Keratinocyte (primary cell): ENCODE measurements around the gene RPL23. TPM values are rescaled to one million over a fixed set of nuclear protein-coding genes. Genes with fewer than 3 reads are reported as not detected.
A peak's percentile ranks its signal among the peaks of the same experiment; 100 is the strongest.

Experiments
- DNase-seq: peaks from one replicate; pipeline ENCODE4 v3.0.0-alpha.2; 2011; ENCODE audit warnings: low read depth, missing footprints, low spot score
- FAIRE-seq: peaks from 2 replicates; lab custom pipeline; 2011; peaks lifted over from hg19 to GRCh38; lab: Jason Lieb, UNC
- H2AFZ ChIP-seq: 2 replicates; pipeline ENCODE4 v1.6.0; 2012; ENCODE audit warnings: low read length, control low read depth, inconsistent platforms; ENCODE audit not compliant: control insufficient read depth
- H3K27ac ChIP-seq: 2 replicates; pipeline ENCODE4 v1.5.1; 2011; ENCODE audit warnings: low read length; ENCODE audit not compliant: control insufficient read depth, insufficient read depth
- H3K27me3 ChIP-seq: 3 replicates; pipeline ENCODE4 v1.6.0; 2011; ENCODE audit warnings: low read length; ENCODE audit not compliant: control insufficient read depth, insufficient read depth; ENCODE audit errors: extremely low read depth
- H3K36me3 ChIP-seq, 2 experiments: 2 replicates in 1 of 2; 3 replicates in 1 of 2; pipeline ENCODE4 v1.5.1; 2011; ENCODE audit warnings: low read length in 2 of 2, mild to moderate bottlenecking in 1 of 2; ENCODE audit not compliant: control insufficient read depth in 2 of 2, insufficient read depth in 2 of 2; ENCODE audit errors: extremely low read depth in 1 of 2
- H3K4me1 ChIP-seq: 3 replicates; pipeline ENCODE4 v1.5.1; 2011; ENCODE audit warnings: low read length; ENCODE audit not compliant: control insufficient read depth, insufficient read depth; ENCODE audit errors: extremely low read depth
- H3K4me2 ChIP-seq: 3 replicates; pipeline ENCODE4 v1.6.0; 2011; ENCODE audit warnings: low read depth, low read length; ENCODE audit not compliant: control insufficient read depth, insufficient read depth; ENCODE audit errors: extremely low read depth
- H3K4me3 ChIP-seq, 3 experiments: fragments of 200-600 bp in 1 of 3; sonication (generic) in 1 of 3; 2 replicates in 2 of 3; 3 replicates in 1 of 3; pipeline ENCODE4 v1.5.1; 2011 to 2016; ENCODE audit warnings: low read length in 3 of 3, mild to moderate bottlenecking in 3 of 3, control low read depth in 2 of 3, inconsistent platforms in 1 of 3, low read depth in 1 of 3, mixed read lengths in 1 of 3, mixed run types in 1 of 3, moderate library complexity in 1 of 3; ENCODE audit not compliant: control insufficient read depth in 2 of 3, insufficient read depth in 2 of 3; ENCODE audit errors: extremely low read depth in 1 of 3
- H3K79me2 ChIP-seq: 2 replicates; pipeline ENCODE4 v1.6.0; 2012; ENCODE audit warnings: low read length; ENCODE audit not compliant: control insufficient read depth, insufficient read depth
- H3K9ac ChIP-seq: 3 replicates; pipeline ENCODE4 v1.6.0; 2011; ENCODE audit warnings: low read length; ENCODE audit not compliant: control insufficient read depth, insufficient read depth; ENCODE audit errors: extremely low read depth
- H3K9me1 ChIP-seq: 3 replicates; pipeline ENCODE4 v1.6.0; 2011; ENCODE audit warnings: low read length; ENCODE audit not compliant: control insufficient read depth, insufficient read depth; ENCODE audit errors: extremely low read depth
- H3K9me3 ChIP-seq: 2 replicates; pipeline ENCODE4 v1.5.1; 2012; ENCODE audit warnings: low read depth, low read length; ENCODE audit not compliant: control insufficient read depth
- H4K20me1 ChIP-seq: 3 replicates; pipeline ENCODE4 v1.6.0; 2011; ENCODE audit warnings: low read length; ENCODE audit not compliant: control insufficient read depth, insufficient read depth; ENCODE audit errors: extremely low read depth
- CTCF ChIP-seq, 3 experiments: IDR thresholded peaks in 1 of 3; conservative IDR thresholded peaks in 1 of 3; optimal IDR thresholded peaks in 1 of 3; 2 replicates in 2 of 3; 3 replicates in 1 of 3; pipeline versions ENCODE3 to v1.5.1; 2011; ENCODE audit warnings: low read length in 3 of 3, mild to moderate bottlenecking in 3 of 3, moderate library complexity in 2 of 3, control low read depth in 1 of 3, inconsistent platforms in 1 of 3; ENCODE audit not compliant: insufficient read depth in 2 of 3; ENCODE audit errors: extremely low read depth in 1 of 3
- EZH2 ChIP-seq: IDR thresholded peaks from one replicate; pipeline ENCODE4 v1.6.1; 2012; ENCODE audit warnings: inconsistent platforms, mild to moderate bottlenecking, low read length, moderate library complexity
- dilution Hi-C: fragments of 300-500 bp; cut with MboI; formaldehyde crosslinking; loops from one replicate; pipeline ENCODE4 v1.7.0; 2020; ENCODE audit warnings: low sequenced_read_pairs; ENCODE audit not compliant: extremely low pct_ligation_motif_present
- polyA plus RNA-seq, 5 experiments: library from polyadenylated mRNA; depleted of rRNA in 3 of 5; stranded (reverse) in 3 of 5; stranded (forward) in 1 of 5; unstranded in 1 of 5; fragments of >200 nt; gene quantifications; 1 replicate in 1 of 5; 2 replicates in 3 of 5; 3 replicates in 1 of 5; pipeline versions ENCODE4 v1.2.1 to v1.2.3, GENCODE V29; 2011 to 2012; ENCODE audit warnings: missing spikeins in 2 of 5, low read depth in 1 of 5, low replicate concordance in 1 of 5

The RPL23 gene
- polyA plus RNA-seq, 1 donor (not counting 4 experiments of a cell fraction or from before 2014, with no cell fraction given), result 2,966 TPM

- H3K27ac ChIP-seq, result peak overlapping the region; percentile 81
- H3K36me3 ChIP-seq, result peaks cover 14 to 18% of the 10 kb centered on the region in 2 experiments
- dilution Hi-C loops, result no loop called here
- peaks cover 57% of the 10 kb centered on the region for H3K4me1 ChIP-seq
- no peaks in the 10 kb centered on the region for H3K27me3 ChIP-seq
- H3K9me3 ChIP-seq, result no peaks in the 10 kb centered on the region
- H3K4me2 ChIP-seq, result peak overlapping the region; percentile 99
- H3K9ac ChIP-seq, result peak overlapping the region; percentile 88
- H3K9me1 ChIP-seq, result peaks cover 2% of the 10 kb centered on the region
- FAIRE-seq (no peak), DNase-seq (no peak)
- H3K79me2 ChIP-seq, result peaks cover 55% of the 10 kb centered on the region
- H3K4me3 ChIP-seq, result peak overlapping the region; percentile 87 to 95 (median 87)
- H2AFZ ChIP-seq, result peak overlapping the region; percentile 71
- peaks cover 26% of the 10 kb centered on the region for H4K20me1 ChIP-seq
- TF ChIP-seq EZH2, result no peak
- no peak for TF ChIP-seq CTCF (optimal IDR thresholded peaks at IDR 0.05 in 1 of 3, IDR thresholded peaks at IDR 0.05 in 1 of 3, conservative IDR thresholded peaks at IDR 0.05 in 1 of 3; ENCODE audit: extremely low read depth in 1 of 3, insufficient read depth in 2 of 3, low read length in 3 of 3)
Measured at GRCh38 chr17:38870259-38871165, 17.0 kb upstream of the RPL23 start.

GRCh38 chr17:38869526-38870258 lies 16.2 kb upstream of the RPL23 start, which contains the start of gene LASP1:
Gene LASP1, plus strand, starts transcription at chr17:38870058. Its CDS starts 132 bp downstream, at chr17:38870190.
- Histone ChIP-seq H3K9me3 (no peaks in the 10 kb centered on the region), H3K79me2 (peaks cover 47% of the 10 kb centered on the region), H3K4me1 (peaks cover 50% of the 10 kb centered on the region), H3K27ac (peak within 1 kb of the TSS; percentile 81), H3K4me2 (peak within 1 kb of the TSS; percentile 99), H3K9me1 (peaks cover 2% of the 10 kb centered on the region), H3K4me3 (peak within 1 kb of the TSS; percentile 87 to 95 (median 87)), H4K20me1 (peaks cover 22% of the 10 kb centered on the region), H3K36me3 (peaks cover 13 to 16% of the 10 kb centered on the region in 2 experiments), H2AFZ (peak within 1 kb of the TSS; percentile 74), H3K27me3 (no peaks in the 10 kb centered on the region), H3K9ac (peak within 1 kb of the TSS; percentile 88)
- no peak for TF ChIP-seq CTCF (optimal IDR thresholded peaks at IDR 0.05 in 1 of 3, IDR thresholded peaks at IDR 0.05 in 1 of 3, conservative IDR thresholded peaks at IDR 0.05 in 1 of 3; ENCODE audit: extremely low read depth in 1 of 3, insufficient read depth in 2 of 3, low read length in 3 of 3)
- no peak for DNase-seq
- dilution Hi-C loops, result no loop called here
- no peak for FAIRE-seq
